Chondrocyte (in vitro differentiated cells): ENCODE measurements around the gene SCIMP. TPM values are rescaled to one million over a fixed set of nuclear protein-coding genes. Genes with fewer than 3 reads are reported as not detected.

Experiments used
- total RNA-seq: library from RNA; stranded (reverse); gene quantifications from 3 replicates; pipeline ENCODE4 v1.2.1, GENCODE V29; 2021

SCIMP gene
- total RNA-seq, 1 donor from 2014 or later, result not detected

Other genes starting within 250 kb of the SCIMP start
- 47.4 to 97.8 TPM (median 90.2 TPM) in 3 replicates for gene CAMTA2, start 247.2 kb downstream of the SCIMP start, total RNA-seq
- 0.74 to 1.5 TPM (median 0.85 TPM) in 3 replicates for gene INCA1, start 237.3 kb downstream of the SCIMP start, total RNA-seq
- 141 to 193 TPM (median 174 TPM) in 3 replicates for gene KIF1C, start 236.9 kb downstream of the SCIMP start, total RNA-seq
- not detected in 3 replicates for gene SLC52A1, start 199.4 kb downstream of the SCIMP start, total RNA-seq
- gene ZFP3, start 156.4 kb downstream of the SCIMP start, total RNA-seq, result 0.29 to 0.69 TPM (median 0.55 TPM) in 3 replicates
- 7.4 to 8.3 TPM (median 8.0 TPM) in 3 replicates for gene ZNF232, start 123.0 kb downstream of the SCIMP start, total RNA-seq
- 0.10 to 0.15 TPM (median 0.12 TPM) in 3 replicates for gene USP6, start 118.8 kb downstream of the SCIMP start, total RNA-seq
- 4.1 to 8.5 TPM (median 4.7 TPM) in 3 replicates for gene ZNF594, start 43.0 kb downstream of the SCIMP start, total RNA-seq
- gene RABEP1, start 47.4 kb upstream of the SCIMP start, total RNA-seq, result 46.1 to 52.4 TPM (median 51.3 TPM) in 3 replicates
- 29.2 to 51.8 TPM (median 34.1 TPM) in 3 replicates for gene NUP88, start 184.8 kb upstream of the SCIMP start, total RNA-seq
- 34.2 to 37.2 TPM (median 35.1 TPM) in 3 replicates for gene RPAIN, start 185.3 kb upstream of the SCIMP start, total RNA-seq
- gene C1QBP, start 204.3 kb upstream of the SCIMP start, total RNA-seq, result 65.6 to 82.8 TPM (median 71.3 TPM) in 3 replicates
- 12.7 to 16.6 TPM (median 13.7 TPM) in 3 replicates for gene DHX33, start 234.1 kb upstream of the SCIMP start, total RNA-seq